GM19397 (cell line): ENCODE results near the gene MON2.

Experiments used
- ATAC-seq: cut with Tn5 transposase; IDR thresholded peaks from one replicate; pipeline ENCODE4 v1.9.1; 2021; ENCODE audit warnings: mild to moderate bottlenecking, moderate library complexity; ENCODE audit not compliant: unreplicated experiment

Gene MON2

GRCh38 chr12:62649412-62650138 is 182.9 kb downstream of the MON2 start:
- no peak for ATAC-seq
